Sigmoid colon (tissue), 4 donors: Measurements from ENCODE around the gene LENEP.

ENCODE experiments used
- CTCF ChIP-seq, 4 experiments: fragments of 450-650 bp in 3 of 4; fragments of 200-600 bp in 1 of 4; IDR thresholded peaks; one replicate each; pipeline ENCODE4 v1.5.1; 2016 to 2019; ENCODE audit warnings: antibody characterized with exemption in 4 of 4, mild to moderate bottlenecking in 3 of 4, moderate library complexity in 2 of 4
- EP300 ChIP-seq, 4 donors: sonication (generic); formaldehyde crosslinking; IDR thresholded peaks; one replicate each; pipeline ENCODE4 v1.6.1; 2017; ENCODE audit warnings: antibody characterized with exemption in 4 of 4
- POLR2AphosphoS5 ChIP-seq, 4 donors: sonication (generic); formaldehyde crosslinking; IDR thresholded peaks; one replicate each; pipeline ENCODE4 v1.6.1; 2017; ENCODE audit warnings: antibody characterized with exemption in 4 of 4

- TF ChIP-seq CTCF (IDR thresholded peaks at IDR 0.05) (no peak), POLR2AphosphoS5 (IDR thresholded peaks at IDR 0.05) (no peak), EP300 (IDR thresholded peaks at IDR 0.05) (no peak)
Observed at GRCh38 chr1:155043793-155044192, 50.4 kb downstream of the LENEP start.
